GM13976 (cell line): ENCODE measurements around the gene SEMA7A.

Experiments used
- DNase-seq: peaks from one replicate; pipeline ENCODE4 v3.0.0; 2012; ENCODE audit warnings: low spot score
- in situ Hi-C: fragments of 300-500 bp; cut with MboI; formaldehyde crosslinking; loops from one replicate; pipeline ENCODE4 v1.12.0; 2022; ENCODE audit warnings: low sequenced_read_pairs, mixed read lengths, inconsistent platforms; ENCODE audit not compliant: unreplicated experiment
- TF ChIP-seq, protein P1 (sequence below): IDR thresholded peaks from 2 replicates; pipeline ENCODE4 v1.5.1; 2012; ENCODE audit warnings: borderline replicate concordance, mild to moderate bottlenecking; ENCODE audit not compliant: insufficient read depth; ENCODE audit errors: extremely low read depth, missing control alignments, control extremely low read depth

SEMA7A gene

DNA sequence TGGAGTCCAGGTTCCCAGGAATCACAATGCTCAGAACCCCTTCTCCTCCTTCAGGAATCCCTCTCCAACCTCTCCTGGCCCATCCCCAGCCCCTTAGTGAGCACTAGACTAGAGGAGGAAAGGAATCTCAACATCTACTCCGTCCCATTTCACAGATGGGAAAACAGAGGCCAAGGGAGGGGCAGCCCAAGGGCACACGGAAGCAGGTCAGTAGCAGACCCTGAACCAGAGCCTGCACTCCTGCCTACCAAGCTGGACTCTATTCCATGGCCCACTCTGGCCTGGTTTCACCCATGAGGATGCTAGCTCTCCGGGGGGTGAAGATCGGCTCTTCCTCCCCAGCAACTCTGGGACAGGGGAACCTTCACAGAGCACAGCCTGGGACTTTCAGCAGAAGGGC, 14.3 kb downstream of the SEMA7A start:
- in situ Hi-C loops = no loop called here
- TF ChIP-seq, protein P1, sequence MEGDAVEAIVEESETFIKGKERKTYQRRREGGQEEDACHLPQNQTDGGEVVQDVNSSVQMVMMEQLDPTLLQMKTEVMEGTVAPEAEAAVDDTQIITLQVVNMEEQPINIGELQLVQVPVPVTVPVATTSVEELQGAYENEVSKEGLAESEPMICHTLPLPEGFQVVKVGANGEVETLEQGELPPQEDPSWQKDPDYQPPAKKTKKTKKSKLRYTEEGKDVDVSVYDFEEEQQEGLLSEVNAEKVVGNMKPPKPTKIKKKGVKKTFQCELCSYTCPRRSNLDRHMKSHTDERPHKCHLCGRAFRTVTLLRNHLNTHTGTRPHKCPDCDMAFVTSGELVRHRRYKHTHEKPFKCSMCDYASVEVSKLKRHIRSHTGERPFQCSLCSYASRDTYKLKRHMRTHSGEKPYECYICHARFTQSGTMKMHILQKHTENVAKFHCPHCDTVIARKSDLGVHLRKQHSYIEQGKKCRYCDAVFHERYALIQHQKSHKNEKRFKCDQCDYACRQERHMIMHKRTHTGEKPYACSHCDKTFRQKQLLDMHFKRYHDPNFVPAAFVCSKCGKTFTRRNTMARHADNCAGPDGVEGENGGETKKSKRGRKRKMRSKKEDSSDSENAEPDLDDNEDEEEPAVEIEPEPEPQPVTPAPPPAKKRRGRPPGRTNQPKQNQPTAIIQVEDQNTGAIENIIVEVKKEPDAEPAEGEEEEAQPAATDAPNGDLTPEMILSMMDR = no peak
- no peak for DNase-seq

GRCh38 chr15:74418575-74419338, 15.0 kb downstream of the SEMA7A start:
- in situ Hi-C loops = no loop called here
- TF ChIP-seq, protein P1 = no peak
- DNase-seq = no peak

GRCh38 chr15:74417670-74418069, 16.1 kb downstream of the SEMA7A start:
- in situ Hi-C loops = no loop called here
- TF ChIP-seq, protein P1 = no peak
- DNase-seq = no peak

- no peak for DNase-seq
- TF ChIP-seq, protein P1 = no peak
- in situ Hi-C loops = no loop called here
These were observed 16.5 kb downstream of the SEMA7A start for GRCh38 chr15:74417225-74417624.

DNA sequence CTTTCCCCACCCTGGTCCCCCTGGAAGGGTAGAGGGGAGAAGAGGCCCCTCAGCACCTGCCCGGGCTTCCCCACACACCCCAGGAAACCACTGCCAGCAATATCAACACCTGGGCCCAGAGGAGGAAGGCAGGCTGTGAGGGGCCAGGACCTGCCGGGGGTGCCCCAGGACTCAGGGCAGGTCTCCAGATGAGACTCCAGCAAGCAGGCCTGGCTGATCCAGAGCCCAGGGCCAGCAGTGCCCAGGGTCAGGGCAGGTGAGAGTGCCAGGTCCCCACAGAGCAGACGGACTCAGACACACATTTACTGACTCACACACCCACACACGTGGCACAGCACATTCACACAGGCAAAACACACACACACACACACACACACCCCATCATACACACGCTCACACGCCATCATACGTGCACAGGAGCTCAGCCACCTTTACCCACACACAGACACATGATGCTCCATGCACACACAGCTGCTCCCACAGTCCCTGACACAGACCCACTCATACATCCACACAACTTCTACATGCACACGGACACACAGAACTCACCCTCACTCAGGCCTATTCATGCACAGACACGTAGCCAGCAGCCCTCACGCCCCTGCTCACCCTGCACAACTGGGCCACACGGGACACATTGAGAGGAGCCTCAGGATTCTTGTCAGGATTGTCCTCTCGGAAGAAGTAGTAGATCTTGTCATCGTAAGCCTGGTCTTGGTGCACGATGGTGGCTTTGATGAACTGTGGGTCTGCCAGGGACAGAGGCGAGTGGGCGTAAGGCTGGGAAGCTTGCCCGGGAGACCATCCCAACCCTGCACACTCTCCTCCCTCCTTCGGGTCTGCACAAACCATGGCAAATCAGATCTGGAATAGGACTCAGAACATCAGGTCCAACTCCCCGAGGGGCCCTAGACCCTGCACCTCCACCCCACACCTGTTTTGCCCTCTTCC, 17.5 kb downstream of the SEMA7A start:
- no peak for DNase-seq
- in situ Hi-C loops = no loop called here
- TF ChIP-seq, protein P1 = no peak

DNA sequence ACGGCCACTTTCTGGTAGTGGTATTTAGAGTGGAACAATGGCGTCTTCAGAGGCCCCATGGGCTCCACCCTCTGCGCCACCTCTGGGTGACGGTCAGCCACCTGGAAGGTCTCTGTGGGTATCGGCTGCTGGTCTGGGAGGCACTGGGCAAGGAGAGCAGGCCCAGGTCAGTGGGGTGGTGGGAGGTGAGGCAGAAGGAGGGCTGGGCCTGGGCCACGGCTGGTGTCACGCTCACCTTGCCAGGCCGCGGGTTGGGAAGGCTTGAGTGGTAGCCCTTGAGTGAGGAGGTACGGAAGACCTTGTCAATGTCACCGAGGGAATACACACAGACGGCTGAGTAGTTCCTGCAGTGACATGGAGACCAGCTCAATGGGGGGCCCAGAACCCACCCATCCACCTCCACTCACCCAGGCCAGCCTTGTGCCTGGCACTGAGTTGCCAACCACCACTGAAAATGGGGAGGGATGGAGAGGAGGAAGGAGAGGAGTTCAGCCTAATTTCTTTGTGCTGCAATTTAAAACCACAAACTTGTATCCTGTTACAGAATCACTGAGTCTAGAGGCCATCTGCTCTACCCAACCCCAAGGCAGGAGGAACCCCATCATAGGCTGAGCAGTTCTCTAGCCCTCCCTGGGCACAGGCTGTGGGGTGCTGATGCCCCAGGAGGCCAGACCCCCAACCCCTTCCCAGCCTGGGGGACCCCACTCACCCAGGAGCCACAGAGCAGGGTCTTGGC, 19.0 kb downstream of the SEMA7A start:
- no peak for DNase-seq
- TF ChIP-seq, protein P1 = no peak
- in situ Hi-C loops = no loop called here
